Mucosa of descending colon (tissue), 3 donors: ENCODE measurements around the gene ETNK1. TPM values are rescaled to one million over a fixed set of nuclear protein-coding genes. Genes with fewer than 3 reads are reported as not detected.
"Not testable (repeated sequence)": the region's sequence is repeated elsewhere in the genome, so short reads cannot be mapped to it uniquely, and the experiment has no call there.

ENCODE experiments used
- ATAC-seq: fragments of 200-7000 bp; cut with Tn5 transposase; one replicate; pipeline ENCODE4 v1.9.1; 2020; ENCODE audit warnings: mild to moderate bottlenecking, moderate library complexity
- DNase-seq, 3 donors: peaks; one replicate each; pipeline ENCODE4 v3.0.0-alpha.2; 2020
- H3K36me3 ChIP-seq: fragments of 200-600 bp; one replicate; pipeline ENCODE4 v1.8.0; 2021; ENCODE audit warnings: low read depth, mild to moderate bottlenecking
- H3K4me1 ChIP-seq: fragments of 200-600 bp; one replicate; pipeline ENCODE4 v1.8.0; 2021; ENCODE audit warnings: low read depth, mild to moderate bottlenecking
- H3K4me3 ChIP-seq: fragments of 200-600 bp; one replicate; pipeline ENCODE4 v1.8.0; 2021; ENCODE audit warnings: mild to moderate bottlenecking
- H3K9me3 ChIP-seq: fragments of 200-600 bp; one replicate; pipeline ENCODE4 v1.8.0; 2021; ENCODE audit warnings: mild to moderate bottlenecking
- intact Hi-C, 2 donors: fragments of 100-400 bp; cut with DNase I in 1 of 2; cut with micrococcal nuclease in 1 of 2; formaldehyde crosslinking; loops; one replicate each; pipeline versions ENCODE4 v1.11.0 to v1.11.1; 2022; cut with DNase I, micrococcal nuclease
- total RNA-seq, 3 donors: library from RNA; stranded (reverse); fragmentation: NEBNext Ultra II Directional in 2 of 3; extraction: Animal tissue kit (Norgen Biotek cat#: 25700) in 2 of 3; gene quantifications; one replicate each; pipeline versions ENCODE4 v1.2.1 to v1.2.4, GENCODE V29; 2021 to 2023
- TF ChIP-seq, protein P1 (sequence below): fragments of 200-600 bp; IDR thresholded peaks from one replicate; pipeline ENCODE4 v1.8.0; 2022; ENCODE audit warnings: antibody characterized with exemption, mild to moderate bottlenecking
- donor health status: DM: no; HTN: no; CAD: no; lungs with moderate emphysema.
- donor health status: DM: no; HTN: no; CAD: no.
- donor health status: DM: no; HTN: yes; CAD: no.

ETNK1 gene
- total RNA-seq, 3 donors from 2014 or later, result 81.3 to 166 (median 115) TPM

DNA sequence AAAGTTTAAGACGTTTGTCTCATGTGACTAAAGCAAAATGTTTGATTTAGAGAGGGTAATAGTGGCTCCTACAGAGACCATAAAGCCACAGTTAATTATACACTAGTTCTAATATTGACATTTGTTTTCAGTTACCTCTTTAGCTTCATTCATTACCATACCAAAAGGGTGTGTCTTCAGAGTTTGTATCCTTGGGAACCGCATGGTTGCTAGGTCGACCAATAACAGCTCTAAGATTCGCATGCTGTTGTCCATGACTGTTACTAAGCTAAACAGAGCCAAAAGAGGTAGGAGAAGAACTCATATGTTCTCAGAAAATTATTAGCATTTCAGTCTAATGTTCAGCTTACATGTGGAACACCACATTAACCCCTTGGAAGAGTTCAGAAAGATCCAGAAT, 36.2 kb upstream of the ETNK1 start:
- Histone ChIP-seq H3K4me1 (no peaks in the 10 kb centered on the region), H3K36me3 (no peaks in the 10 kb centered on the region), H3K9me3 (no peaks in the 10 kb centered on the region), H3K4me3 (no peak overlapping the region)
- DNase-seq, result peak in 1 of 3 donors; percentile 52
- ATAC-seq, result peak; percentile 98
- intact Hi-C loops, result no loop called here
- TF ChIP-seq, protein P1, sequence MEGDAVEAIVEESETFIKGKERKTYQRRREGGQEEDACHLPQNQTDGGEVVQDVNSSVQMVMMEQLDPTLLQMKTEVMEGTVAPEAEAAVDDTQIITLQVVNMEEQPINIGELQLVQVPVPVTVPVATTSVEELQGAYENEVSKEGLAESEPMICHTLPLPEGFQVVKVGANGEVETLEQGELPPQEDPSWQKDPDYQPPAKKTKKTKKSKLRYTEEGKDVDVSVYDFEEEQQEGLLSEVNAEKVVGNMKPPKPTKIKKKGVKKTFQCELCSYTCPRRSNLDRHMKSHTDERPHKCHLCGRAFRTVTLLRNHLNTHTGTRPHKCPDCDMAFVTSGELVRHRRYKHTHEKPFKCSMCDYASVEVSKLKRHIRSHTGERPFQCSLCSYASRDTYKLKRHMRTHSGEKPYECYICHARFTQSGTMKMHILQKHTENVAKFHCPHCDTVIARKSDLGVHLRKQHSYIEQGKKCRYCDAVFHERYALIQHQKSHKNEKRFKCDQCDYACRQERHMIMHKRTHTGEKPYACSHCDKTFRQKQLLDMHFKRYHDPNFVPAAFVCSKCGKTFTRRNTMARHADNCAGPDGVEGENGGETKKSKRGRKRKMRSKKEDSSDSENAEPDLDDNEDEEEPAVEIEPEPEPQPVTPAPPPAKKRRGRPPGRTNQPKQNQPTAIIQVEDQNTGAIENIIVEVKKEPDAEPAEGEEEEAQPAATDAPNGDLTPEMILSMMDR, result no peak

DNA sequence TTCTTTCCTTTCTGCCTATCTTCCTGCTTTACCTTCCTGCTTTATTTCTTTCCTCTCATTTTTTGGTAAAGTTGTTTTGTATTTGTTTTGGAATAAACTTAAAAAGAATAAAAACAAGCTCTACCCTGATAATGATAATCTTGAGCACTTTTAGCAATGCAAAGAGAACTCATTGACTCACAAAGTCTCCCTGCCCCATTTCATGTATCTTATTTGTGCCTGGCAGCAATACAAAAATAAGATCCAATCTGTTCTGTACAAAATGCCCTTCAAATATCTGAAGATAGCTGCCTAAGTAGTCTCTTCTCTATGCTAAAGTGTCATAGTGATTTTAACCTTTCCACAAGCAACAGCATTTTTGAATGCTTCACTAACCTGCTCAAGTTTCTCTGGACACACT, 31.1 kb upstream of the ETNK1 start:
- Histone ChIP-seq H3K4me3 (no peak overlapping the region), H3K36me3 (no peaks in the 10 kb centered on the region), H3K4me1 (no peaks in the 10 kb centered on the region), H3K9me3 (no peaks in the 10 kb centered on the region)
- TF ChIP-seq, protein P1, result no peak
- intact Hi-C loops, result no loop called here
- ATAC-seq (no peak), DNase-seq (no peak)

DNA sequence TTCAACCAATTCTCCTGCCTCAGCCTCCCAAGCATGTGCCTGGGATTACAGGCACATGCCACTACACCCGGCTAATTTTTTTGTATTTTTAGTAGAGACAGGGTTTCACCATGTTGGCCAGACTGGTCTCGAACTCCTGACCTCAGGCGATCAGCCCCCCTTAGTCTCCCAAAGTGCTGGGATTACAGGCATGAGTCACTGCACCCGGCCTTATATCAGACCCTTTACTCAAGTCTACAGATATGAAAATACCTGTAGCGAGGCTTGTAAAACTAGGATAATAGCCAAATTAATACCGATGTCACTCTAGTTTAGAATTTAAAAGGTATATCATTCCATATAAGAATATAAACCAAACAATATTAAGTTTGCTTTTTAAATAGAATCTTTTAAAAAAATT, 27.4 kb upstream of the ETNK1 start:
- DNase-seq, H3K36me3 ChIP-seq, H3K4me1 ChIP-seq, intact Hi-C loops, ATAC-seq, H3K4me3 ChIP-seq, H3K9me3 ChIP-seq: not testable (repeated sequence)

DNA sequence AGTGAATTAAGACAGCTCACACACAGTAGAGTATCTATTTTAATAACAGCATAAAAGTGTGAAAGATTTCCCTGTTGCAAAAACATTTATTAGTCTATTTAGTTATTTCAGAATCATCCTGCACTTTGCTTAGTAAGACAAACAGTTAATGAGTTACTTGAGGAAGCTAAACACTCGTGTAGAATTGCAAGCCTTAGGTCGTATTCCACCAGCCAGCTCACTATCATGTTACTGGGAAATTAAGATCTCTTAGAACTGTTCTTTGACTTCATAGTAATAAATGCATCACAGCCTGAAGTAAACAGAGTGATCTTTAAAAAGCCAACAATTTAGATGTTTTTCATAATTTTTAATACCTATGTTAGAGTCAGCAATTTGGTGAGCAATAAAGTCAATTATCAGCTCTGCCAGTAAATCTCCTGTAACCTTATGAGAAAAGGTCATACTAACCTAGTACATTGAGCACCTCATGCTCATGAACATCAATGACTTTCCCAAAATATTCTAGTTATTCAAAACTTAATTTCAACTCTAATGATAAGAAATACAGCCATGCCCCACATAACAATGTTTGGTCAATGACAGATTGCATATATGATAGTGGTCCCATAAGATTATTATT, 26.7 kb upstream of the ETNK1 start:
- no peak for DNase-seq

DNA sequence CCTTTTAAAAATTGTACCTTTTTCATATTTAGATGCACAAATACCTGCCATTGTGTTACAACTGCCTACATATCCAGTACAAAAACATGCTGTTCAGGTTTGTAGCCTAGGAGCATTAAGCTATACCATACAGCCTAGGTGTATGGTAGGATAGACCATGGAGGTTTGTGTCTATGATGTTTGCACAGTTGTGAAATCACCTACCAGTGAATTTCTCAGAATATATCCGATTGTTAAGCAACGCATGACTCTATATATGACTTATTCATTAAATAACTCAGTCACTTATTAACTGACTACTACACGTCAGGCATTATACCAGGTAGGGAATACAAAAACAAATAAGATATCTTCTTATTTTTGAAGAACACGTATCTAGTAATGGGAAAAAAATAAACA, 26.2 kb upstream of the ETNK1 start:
- Histone ChIP-seq H3K36me3 (no peaks in the 10 kb centered on the region), H3K9me3 (no peaks in the 10 kb centered on the region), H3K4me3 (no peak overlapping the region), H3K4me1 (no peaks in the 10 kb centered on the region)
- peak; percentile 77 for ATAC-seq
- intact Hi-C loops, result no loop called here
- TF ChIP-seq, protein P1, result no peak
- DNase-seq, result no peak

More for the DNA sequence above, 26.7 kb upstream of the ETNK1 start:
- no peaks in the 10 kb centered on the region for H3K9me3 ChIP-seq
- no peaks in the 10 kb centered on the region for H3K36me3 ChIP-seq
- peak; percentile 87 for ATAC-seq
- TF ChIP-seq, protein P1, result no peak
- intact Hi-C loops, result no loop called here
- no peak overlapping the region for H3K4me3 ChIP-seq
- no peaks in the 10 kb centered on the region for H3K4me1 ChIP-seq

DNA sequence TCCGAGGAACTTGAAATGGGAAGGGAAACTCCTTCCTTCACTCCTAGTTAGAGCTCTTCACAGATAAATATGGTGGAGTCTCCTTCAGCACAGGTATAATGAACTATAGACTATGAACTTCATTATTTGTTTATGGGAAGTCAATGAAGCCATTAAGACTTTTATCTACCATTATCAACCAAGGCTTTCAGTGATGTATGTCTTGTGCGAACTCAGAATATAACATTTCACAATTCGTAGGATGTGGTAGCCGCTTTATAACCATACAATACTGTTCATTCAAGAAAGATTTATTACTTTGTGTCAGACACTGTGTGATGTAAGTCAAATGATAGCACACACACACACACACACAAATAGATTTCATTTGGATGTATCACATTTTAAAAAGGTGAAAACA, 24.8 kb upstream of the ETNK1 start:
- intact Hi-C loops, result no loop called here
- Histone ChIP-seq H3K4me3 (no peak overlapping the region), H3K36me3 (no peaks in the 10 kb centered on the region), H3K4me1 (no peaks in the 10 kb centered on the region), H3K9me3 (no peaks in the 10 kb centered on the region)
- DNase-seq (no peak), ATAC-seq (peak; percentile 80)
- TF ChIP-seq, protein P1, result no peak
